HG03280 (cell line): ENCODE data around the gene CEMIP2.

ENCODE experiments used
- ATAC-seq: cut with Tn5 transposase; IDR thresholded peaks from one replicate; pipeline ENCODE4 v1.9.1; 2021; ENCODE audit warnings: mild to moderate bottlenecking, moderate library complexity; ENCODE audit not compliant: unreplicated experiment

The CEMIP2 gene

DNA sequence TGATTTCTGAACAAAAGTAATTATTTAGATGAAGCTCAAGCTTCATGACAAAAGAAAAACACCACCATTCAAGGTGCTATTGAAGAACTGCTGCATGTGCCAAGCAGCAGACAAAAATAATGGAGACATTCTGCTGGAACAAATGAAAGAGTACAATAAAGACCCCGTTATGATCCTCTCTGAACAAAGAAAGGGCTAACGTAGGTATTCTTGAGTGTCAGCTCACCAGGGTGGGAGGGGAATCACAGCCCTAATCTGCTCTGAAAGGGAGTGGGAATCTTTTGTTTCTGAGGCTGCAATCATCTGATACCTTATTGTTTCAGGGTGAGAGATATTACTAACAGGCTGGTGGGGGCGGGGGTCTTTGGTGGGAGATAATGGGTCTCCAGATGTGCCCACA lies 15.4 kb downstream of the CEMIP2 start:
- ATAC-seq = no peak

GRCh38 chr9:71752352-71752751 lies 16.0 kb downstream of the CEMIP2 start:
- ATAC-seq = no peak

- ATAC-seq = no peak
These were observed 20.0 kb downstream of the CEMIP2 start for GRCh38 chr9:71748280-71748743.

DNA sequence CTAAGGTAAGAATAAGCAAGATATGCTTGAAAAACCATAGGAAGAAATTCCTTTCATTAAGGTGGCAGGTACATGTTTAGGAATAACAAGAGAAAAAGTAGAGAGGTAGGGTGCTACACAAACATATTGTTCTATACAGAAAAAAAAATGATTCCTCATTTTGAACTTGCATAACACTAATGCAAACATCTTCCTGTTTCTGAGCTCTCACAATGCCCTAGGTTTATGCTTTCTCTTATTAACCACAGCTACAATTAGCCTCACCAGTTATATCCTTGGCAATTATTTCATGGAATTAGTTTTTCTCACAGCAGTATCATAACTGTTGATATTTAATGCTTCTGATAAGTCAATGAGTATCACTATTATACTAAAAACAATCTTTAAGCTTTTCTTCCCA lies 20.7 kb downstream of the CEMIP2 start:
- no peak for ATAC-seq

DNA sequence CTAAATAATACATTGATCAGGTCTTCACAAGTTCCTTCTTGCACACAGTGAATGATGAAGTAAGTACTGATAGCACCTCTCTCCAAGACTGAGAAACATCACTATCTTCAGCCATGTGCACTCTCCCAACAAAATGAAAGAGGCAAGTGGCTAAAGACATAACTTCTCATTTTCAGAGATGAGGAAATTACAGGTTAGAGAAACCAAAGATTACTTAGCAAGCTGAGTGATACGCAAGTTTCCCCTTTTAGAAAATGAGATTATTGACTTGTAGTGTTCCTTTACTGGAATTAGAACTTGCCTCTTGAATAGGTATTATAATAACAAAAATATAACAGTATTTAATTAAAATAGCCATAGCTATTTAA lies 21.6 kb downstream of the CEMIP2 start:
- no peak for ATAC-seq

- no peak for ATAC-seq
These were observed 22.1 kb downstream of the CEMIP2 start for GRCh38 chr9:71746023-71746757.

GRCh38 chr9:71744754-71745521 lies 23.4 kb downstream of the CEMIP2 start:
- ATAC-seq = no peak

DNA sequence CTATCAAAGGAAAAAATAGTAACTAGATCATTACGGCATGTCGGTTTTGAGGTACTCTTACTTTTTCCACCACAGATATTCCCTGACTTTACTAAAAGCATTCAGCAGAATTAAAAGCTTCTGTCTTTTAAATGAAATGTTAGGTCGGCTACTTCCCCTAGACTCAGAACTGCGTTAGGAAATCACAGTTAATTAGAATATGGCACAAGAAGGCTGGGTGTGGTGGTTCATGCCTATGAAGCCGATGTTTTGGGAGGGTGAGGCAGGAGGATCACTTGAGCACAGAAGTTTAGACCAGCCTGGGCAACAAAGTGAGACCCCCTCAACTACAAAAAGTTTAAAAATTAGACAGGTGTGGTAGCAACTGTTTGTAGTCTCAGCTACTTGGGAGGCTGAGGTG lies 24.4 kb downstream of the CEMIP2 start:
- no peak for ATAC-seq

DNA sequence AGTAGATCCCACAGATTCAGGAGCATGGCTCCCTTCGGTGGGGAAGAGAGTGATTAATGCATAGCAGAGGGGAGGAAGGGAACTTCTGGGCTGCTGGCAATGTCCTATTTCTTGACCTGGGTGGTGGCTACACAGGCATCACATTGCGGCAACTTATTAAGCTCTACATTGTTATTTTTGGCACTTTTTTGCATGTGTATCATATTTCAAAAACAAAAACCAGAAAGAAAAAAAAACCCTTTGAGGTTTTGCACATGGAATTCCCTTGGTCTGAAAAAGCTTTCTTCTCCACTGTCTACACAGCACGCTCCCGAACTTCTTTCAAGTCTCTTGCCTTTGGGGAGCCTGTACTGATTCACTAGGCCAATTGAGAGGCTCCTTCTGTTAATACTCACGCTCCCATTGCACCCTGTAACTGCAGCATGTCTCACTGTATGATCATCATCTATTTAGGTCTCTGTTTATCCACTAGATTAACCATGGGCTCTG lies 25.1 kb downstream of the CEMIP2 start:
- ATAC-seq = no peak

DNA sequence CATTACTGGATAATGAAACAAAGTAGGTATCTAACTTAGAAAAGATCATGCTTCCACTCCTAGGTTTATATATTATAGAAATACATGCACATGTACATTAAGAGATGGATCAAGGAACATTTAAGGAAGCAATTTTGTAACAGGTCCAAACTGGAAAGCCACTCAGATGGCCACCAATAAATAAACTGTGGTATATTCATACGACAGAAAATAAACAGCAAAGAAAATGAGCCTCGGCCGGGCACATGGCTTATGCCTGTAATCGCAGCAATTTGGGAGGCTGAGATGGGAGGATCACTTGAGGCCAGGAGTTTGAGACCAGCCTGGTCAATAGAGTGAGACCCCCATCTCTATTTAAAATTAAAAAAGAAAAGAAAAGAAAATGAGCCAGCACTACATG lies 25.6 kb downstream of the CEMIP2 start:
- ATAC-seq = no peak

- ATAC-seq = no peak
These were observed 26.2 kb downstream of the CEMIP2 start for GRCh38 chr9:71741926-71742648.

- ATAC-seq = no peak
These were observed 28.1 kb downstream of the CEMIP2 start for GRCh38 chr9:71740199-71740598.

DNA sequence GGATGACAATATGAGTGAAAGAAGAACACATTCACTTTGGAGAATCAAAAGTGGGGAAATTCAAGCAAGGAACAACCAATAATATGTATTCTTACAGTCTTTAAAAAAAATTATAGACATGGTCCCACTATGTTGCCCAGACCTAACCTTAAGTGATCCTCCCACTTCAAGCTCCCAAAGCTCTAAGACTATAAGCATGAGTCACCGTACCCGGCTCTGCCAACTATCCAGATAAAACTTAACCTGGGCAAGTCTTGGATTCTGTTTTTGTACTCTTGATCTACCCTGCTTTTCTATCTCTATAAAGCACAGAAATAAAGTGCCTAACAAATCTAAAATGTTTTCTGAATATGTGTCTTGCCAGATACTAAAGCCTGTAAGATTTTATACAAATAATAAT lies 30.9 kb downstream of the CEMIP2 start:
- no peak for ATAC-seq

DNA sequence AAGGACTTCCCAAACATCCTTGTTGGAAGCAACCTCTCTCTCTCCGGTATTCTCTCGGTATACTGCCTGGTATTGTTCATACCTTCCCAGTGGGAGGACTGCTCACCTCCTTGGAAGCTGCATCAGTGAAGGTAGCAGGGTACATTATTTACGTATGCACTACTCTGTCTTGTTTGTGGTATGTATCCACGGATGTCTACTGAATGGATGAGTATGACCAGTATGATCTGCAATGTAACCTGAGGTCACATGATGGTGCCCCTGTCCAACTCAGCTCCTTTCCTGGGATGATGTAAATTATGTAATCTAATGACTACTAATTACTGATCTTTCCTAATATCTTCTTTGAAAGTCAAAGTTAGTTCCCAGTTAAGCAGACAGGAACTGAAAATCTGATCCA lies 32.1 kb downstream of the CEMIP2 start:
- no peak for ATAC-seq

DNA sequence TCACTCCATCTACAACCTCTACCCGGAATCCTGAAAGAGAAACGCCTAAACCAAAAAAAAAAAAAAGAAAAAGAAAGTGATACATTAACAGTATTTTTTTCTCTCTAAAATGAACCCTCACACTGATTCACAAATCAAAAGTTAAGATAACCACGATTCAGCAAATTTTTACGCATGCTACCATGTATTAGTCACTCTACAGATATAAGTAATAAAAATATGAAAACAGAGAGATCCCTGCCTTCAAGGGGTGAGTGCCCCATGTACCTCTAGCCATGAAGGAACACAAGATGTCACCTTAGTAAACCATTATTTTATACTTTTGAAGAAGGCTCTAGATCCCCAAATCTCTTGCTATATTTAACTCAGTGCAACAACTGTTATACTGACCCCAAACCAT lies 33.4 kb downstream of the CEMIP2 start:
- ATAC-seq = no peak

DNA sequence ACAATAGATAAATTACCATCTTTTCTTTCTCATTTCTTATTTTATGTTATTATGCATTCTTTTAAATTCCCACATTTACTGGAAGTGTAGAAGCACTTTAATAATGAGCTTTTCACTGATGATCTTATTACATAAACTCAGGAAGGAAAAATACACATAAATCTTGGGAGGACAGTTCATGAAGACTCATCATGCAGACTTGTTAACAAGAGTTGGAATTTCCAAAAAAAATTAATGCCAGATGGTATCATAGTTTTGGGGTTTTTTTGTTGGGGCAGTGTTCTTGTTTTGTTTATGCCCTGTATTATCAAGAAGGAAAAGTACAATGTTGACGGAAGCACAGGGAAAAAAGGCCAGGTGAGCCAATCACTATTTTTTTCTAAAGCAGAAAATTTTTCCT lies 35.1 kb downstream of the CEMIP2 start:
- ATAC-seq = no peak

- ATAC-seq = no peak
These were observed 38.3 kb downstream of the CEMIP2 start for GRCh38 chr9:71729816-71730526.

GRCh38 chr9:71726723-71727122 lies 41.6 kb downstream of the CEMIP2 start:
- ATAC-seq = no peak

- no peak for ATAC-seq
These were observed 42.5 kb downstream of the CEMIP2 start for GRCh38 chr9:71725590-71726338.

DNA sequence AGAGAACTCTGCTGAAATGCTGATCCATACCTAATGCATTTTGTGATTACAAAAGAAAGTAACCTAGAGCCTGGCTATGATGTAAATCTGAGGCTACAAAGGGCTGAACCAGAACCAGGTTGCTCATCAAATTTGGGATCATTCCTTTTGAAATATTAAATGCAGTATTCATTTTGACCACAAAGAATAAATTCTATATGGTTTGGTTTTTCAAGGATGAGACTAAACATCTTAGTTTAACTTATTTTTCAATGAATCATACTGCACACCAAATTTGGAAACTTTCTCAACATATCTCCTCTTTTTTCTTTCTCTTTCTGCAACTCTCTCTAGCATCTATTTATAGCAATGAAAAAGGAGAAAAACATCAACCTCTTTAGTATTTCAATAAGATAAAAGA lies 46.5 kb downstream of the CEMIP2 start:
- no peak for ATAC-seq
